ENCODE data around the gene STAG1. TPM values are rescaled to one million over a fixed set of nuclear protein-coding genes. Genes with fewer than 3 reads are reported as not detected.

Gene STAG1
- total RNA-seq, 1 donor from 2014 or later: 23.6 TPM

- intact Hi-C loops (cut with DNase I): no loop called here
- ATAC-seq: no peak
- no peak for DNase-seq (ENCODE audit: missing footprints)
Observed at GRCh38 chr3:136332776-136333175, 419.4 kb downstream of the STAG1 start.

- DNase-seq (ENCODE audit: missing footprints) (no peak), ATAC-seq (no peak)
- intact Hi-C loops (cut with DNase I): no loop called here
Observed at GRCh38 chr3:136332302-136332701, 419.9 kb downstream of the STAG1 start.

- intact Hi-C loops (cut with DNase I): no loop called here
- DNase-seq (ENCODE audit: missing footprints) (no peak), ATAC-seq (no peak)
Observed at GRCh38 chr3:136330900-136331299, 421.3 kb downstream of the STAG1 start.

GRCh38 chr3:136329593-136329992 is 422.6 kb downstream of the STAG1 start:
- no peak for ATAC-seq
- DNase-seq (ENCODE audit: missing footprints): no peak
- intact Hi-C loops (cut with DNase I): no loop called here

- no peak for ATAC-seq
- no peak for DNase-seq (ENCODE audit: missing footprints)
- intact Hi-C loops (cut with DNase I): no loop called here
Observed at GRCh38 chr3:136327671-136328070, 424.5 kb downstream of the STAG1 start.

- intact Hi-C loops (cut with DNase I): no loop called here
- ATAC-seq (no peak), DNase-seq (ENCODE audit: missing footprints) (no peak)
Observed at GRCh38 chr3:136326316-136326715, 425.9 kb downstream of the STAG1 start.

DNA sequence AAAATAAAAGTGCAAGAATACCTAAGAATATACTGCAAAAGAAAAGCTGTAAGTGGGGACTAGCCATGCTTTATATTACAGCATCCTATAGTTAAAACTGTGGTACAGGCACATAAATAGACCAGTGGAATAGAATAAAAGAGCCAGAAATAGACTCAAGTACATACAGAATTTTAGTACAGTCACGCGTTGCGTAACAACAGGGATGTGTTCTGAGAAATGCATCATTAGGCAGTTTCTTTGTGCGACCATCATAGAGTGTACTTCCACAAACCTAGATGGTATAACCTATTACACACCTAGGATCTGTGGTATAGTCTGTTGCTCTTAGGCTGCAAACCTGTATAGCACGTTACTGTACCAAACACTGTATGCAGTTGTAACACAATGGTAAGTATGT is 440.2 kb downstream of the STAG1 start:
- DNase-seq (ENCODE audit: missing footprints): no peak
- intact Hi-C loops (cut with DNase I): no loop called here
- no peak for ATAC-seq

- no peak for ATAC-seq
- intact Hi-C loops (cut with DNase I): no loop called here
- DNase-seq (ENCODE audit: missing footprints): no peak
Observed at GRCh38 chr3:136311261-136311660, 440.9 kb downstream of the STAG1 start.

DNA sequence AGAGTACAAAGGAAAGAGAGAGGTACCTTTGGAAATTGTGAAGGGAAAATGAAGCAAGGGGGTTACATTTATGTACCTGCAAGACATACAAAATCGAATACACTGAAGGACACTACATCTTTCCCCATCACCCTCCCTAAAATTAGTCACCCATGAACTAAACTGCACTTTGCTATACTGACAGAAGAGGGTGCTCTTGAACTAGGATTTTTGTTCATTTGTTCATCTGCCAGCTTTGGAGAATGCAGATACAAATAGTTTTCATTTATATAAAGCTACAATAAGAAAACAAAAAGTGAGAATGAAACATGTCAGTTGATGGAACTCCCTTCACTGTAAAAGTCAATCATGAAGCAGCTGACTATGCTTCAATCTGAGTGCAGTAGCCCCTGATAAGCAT is 446.3 kb downstream of the STAG1 start:
- intact Hi-C loops (cut with DNase I): no loop called here
- ATAC-seq (no peak), DNase-seq (ENCODE audit: missing footprints) (no peak)

- ATAC-seq (no peak), DNase-seq (ENCODE audit: missing footprints) (no peak)
- intact Hi-C loops (cut with DNase I): loop anchor here (5.0 kb wide), 1 partner anchor 288 kb away; no protein-coding TSS in a partner anchor
Observed at GRCh38 chr3:136300444-136300843, 451.7 kb downstream of the STAG1 start.

- DNase-seq (ENCODE audit: missing footprints) (no peak), ATAC-seq (no peak)
- intact Hi-C loops (cut with DNase I): no loop called here
Observed at GRCh38 chr3:136297826-136298225, 454.4 kb downstream of the STAG1 start.

DNA sequence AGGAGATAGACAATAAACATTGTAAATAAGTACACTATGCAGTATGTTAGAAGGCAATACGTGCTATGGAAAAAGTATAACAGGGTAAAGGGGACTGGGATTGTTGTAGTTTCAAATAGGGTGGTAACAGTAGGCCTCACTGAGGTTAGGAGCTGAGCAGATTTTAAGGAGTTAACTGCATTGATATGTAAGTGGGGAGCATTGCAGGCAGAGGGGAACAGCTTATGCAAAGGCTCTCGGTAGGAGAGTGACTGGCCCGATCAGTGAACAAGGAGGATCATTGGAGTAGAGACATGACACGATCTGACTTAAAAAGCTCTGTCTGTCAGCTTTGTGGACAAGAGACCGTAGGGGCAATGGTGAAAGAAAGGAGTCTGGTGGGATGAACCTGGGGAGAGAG is 455.2 kb downstream of the STAG1 start:
- intact Hi-C loops (cut with DNase I): no loop called here
- DNase-seq (ENCODE audit: missing footprints) (no peak), ATAC-seq (no peak)

DNA sequence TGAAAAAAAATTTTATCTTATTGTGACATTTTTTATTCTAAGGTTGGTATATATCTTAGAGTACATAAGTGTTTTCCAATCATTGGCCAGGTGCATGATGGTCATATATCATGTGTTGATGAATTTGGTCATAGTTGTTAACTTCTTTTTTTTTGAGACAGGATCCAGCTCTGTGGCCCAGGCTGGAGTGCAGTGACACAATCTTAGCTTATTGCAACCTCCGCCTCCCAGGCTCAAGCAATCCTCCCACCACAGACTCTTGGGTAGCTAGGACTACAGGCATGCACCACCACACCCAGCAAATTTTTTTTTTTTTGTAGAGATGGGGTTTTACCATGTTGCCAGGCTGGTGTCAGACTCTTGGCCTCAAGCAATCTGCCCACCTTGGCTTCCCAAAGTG is 458.0 kb downstream of the STAG1 start:
- no peak for DNase-seq (ENCODE audit: missing footprints)
- intact Hi-C loops (cut with DNase I): no loop called here
- ATAC-seq: no peak

DNA sequence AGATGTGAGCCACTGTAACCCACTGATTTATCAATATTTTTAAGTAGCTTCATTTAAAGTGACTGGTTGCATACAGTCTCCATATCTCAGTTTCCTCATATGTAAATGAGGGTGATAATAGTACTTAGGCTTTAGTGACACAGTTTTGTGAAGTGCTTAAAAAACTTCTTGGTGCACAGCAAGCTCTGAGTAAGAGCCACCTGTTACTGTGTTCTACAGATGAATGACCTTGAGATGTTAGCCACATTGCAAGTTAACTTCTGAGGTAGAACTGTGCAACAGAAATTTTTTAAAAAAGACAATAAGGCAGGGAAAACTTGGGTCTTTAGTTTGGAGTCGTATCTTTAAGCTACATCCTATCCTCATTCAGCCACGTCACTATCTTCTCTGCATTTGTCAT is 458.9 kb downstream of the STAG1 start:
- DNase-seq (ENCODE audit: missing footprints) (no peak), ATAC-seq (no peak)
- intact Hi-C loops (cut with DNase I): no loop called here

DNA sequence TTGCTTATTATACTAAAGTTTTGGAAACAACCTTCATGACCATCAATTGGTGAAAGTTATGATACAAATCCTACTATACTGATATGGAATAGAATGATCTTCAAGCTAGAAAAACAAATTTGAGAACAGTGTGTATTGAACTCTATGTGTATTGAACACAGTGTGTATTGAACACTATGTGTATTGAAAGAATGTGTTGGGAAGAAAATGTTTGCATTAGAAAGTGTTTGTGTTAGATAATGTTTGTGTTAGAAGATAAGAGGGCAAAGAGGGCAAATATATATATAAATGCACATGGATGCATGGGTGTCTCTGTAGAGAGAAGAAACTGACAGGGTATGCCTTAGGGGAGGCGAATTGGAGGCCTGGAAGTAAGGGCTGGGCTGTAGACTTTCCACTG is 459.7 kb downstream of the STAG1 start:
- DNase-seq (ENCODE audit: missing footprints) (no peak), ATAC-seq (no peak)
- intact Hi-C loops (cut with DNase I): no loop called here

DNA sequence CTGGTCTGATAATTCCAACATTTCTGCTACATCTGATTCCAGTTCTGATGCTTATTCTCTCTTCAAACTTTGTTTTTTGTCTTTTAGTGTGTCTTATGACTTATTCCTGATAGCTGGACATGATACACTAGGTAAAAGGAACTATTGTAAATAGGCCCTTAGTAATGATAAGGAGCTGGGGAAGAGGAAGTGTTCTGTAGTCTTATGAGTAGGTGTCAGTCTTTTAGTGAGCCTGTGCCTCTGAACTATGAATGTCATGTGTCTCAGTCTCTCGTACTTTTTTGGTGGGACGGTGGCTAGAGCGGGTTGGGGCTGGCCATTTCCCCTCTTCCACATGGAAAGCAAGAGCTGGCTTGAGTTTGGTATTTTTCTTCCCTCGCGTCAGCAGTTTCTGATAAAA is 460.9 kb downstream of the STAG1 start:
- intact Hi-C loops (cut with DNase I): no loop called here
- no peak for ATAC-seq
- DNase-seq (ENCODE audit: missing footprints): no peak

Other genes starting within 250 kb of the STAG1 start
- 2.1 TPM for gene SLC35G2, start 66.7 kb upstream of the STAG1 start, total RNA-seq
- 25.0 TPM for gene NCK1, start 109.8 kb upstream of the STAG1 start, total RNA-seq
- gene IL20RB, start 205.6 kb upstream of the STAG1 start, total RNA-seq: 0.43 TPM